WTC11 (cell line): ENCODE data around the gene DCUN1D2. TPM values are rescaled to one million over a fixed set of nuclear protein-coding genes. Genes with fewer than 3 reads are reported as not detected.

Experiments used
- ATAC-seq: fragments of 200-7000 bp; cut with Tn5 transposase; 2 replicates; pipeline ENCODE4 v1.10.0; 2021; ENCODE audit warnings: mild to moderate bottlenecking, moderate library complexity
- CTCF ChIA-PET: fragments of 300-600 bp; sonication (Branson Sonifier 250); formaldehyde crosslinking; loops from one replicate; lab custom pipeline; 2021; ENCODE audit warnings: antibody characterized with exemption; lab: Charles Lee
- POLR2A ChIA-PET: fragments of 350-600 bp; sonication (Branson Sonifier 250); formaldehyde crosslinking; loops from one replicate; lab custom pipeline; 2021; ENCODE audit warnings: antibody characterized with exemption; lab: Charles Lee
- DNase-seq: peaks from one replicate; pipeline ENCODE4 v3.0.0; 2021; ENCODE audit warnings: low spot score
- H3K27ac Mint-ChIP-seq: 2 replicates; pipeline ENCODE4 v1.8.0; 2021; ENCODE audit warnings: mixed read lengths
- H3K27me3 Mint-ChIP-seq: 2 replicates; pipeline ENCODE4 v1.8.0; 2021; ENCODE audit warnings: low read depth, mild to moderate bottlenecking, moderate library complexity, mixed read lengths
- H3K36me3 Mint-ChIP-seq: 2 replicates; pipeline ENCODE4 v1.8.0; 2021; ENCODE audit warnings: mixed read lengths
- H3K4me1 Mint-ChIP-seq: 2 replicates; pipeline ENCODE4 v1.8.0; 2022; ENCODE audit warnings: mixed read lengths
- H3K4me3 Mint-ChIP-seq: 2 replicates; pipeline ENCODE4 v1.8.0; 2021; ENCODE audit warnings: mild to moderate bottlenecking, moderate library complexity, mixed read lengths
- H3K9me3 Mint-ChIP-seq: 2 replicates; pipeline ENCODE4 v1.8.0; 2021; ENCODE audit warnings: mixed read lengths
- ATF3 ChIP-seq: sonication (generic); formaldehyde crosslinking; conservative IDR thresholded peaks from 2 replicates; pipeline ENCODE4 v1.8.1; 2022; ENCODE audit warnings: mild to moderate bottlenecking, missing genetic modification reagents
- ATF6 ChIP-seq: sonication (generic); formaldehyde crosslinking; IDR thresholded peaks from 2 replicates; pipeline ENCODE4 v1.8.1; 2023; ENCODE audit warnings: mild to moderate bottlenecking, missing genetic modification reagents
- CBFB ChIP-seq: sonication (generic); formaldehyde crosslinking; IDR thresholded peaks from 2 replicates; pipeline ENCODE4 v1.8.1; 2022; ENCODE audit warnings: mild to moderate bottlenecking, low read depth, missing genetic modification reagents
- ETV6 ChIP-seq: sonication (generic); formaldehyde crosslinking; IDR thresholded peaks from 2 replicates; pipeline ENCODE4 v1.8.1; 2022; ENCODE audit warnings: mild to moderate bottlenecking, missing genetic modification reagents
- HMGA2 ChIP-seq: fragments of 250-450 bp; sonication (Bioruptor Pico); IDR thresholded peaks from 2 replicates; pipeline ENCODE4 v1.4.0; 2021; ENCODE audit warnings: mild to moderate bottlenecking, moderate library complexity
- NFATC4 ChIP-seq: fragments of 250-450 bp; sonication (Bioruptor Pico); IDR thresholded peaks from 2 replicates; pipeline ENCODE4 v1.9.0; 2021; ENCODE audit warnings: mild to moderate bottlenecking
- TEAD1 ChIP-seq: sonication (generic); formaldehyde crosslinking; IDR thresholded peaks from 2 replicates; pipeline ENCODE4 v1.8.0; 2022; ENCODE audit warnings: mild to moderate bottlenecking, missing genetic modification reagents
- ZMAT4 ChIP-seq: fragments of 250-450 bp; sonication (Bioruptor Pico); IDR thresholded peaks from 2 replicates; pipeline ENCODE4 v1.9.0; 2021; ENCODE audit warnings: mild to moderate bottlenecking
- ZNF416 ChIP-seq: fragments of 250-450 bp; sonication (Bioruptor Pico); IDR thresholded peaks from 2 replicates; pipeline ENCODE4 v1.9.0; 2021; ENCODE audit warnings: mild to moderate bottlenecking, inconsistent platforms
- total RNA-seq: library from RNA; stranded (reverse); gene quantifications from 3 replicates; pipeline ENCODE4 v1.2.3, GENCODE V29; 2021
- TF ChIP-seq, protein P1 (sequence below): sonication (generic); formaldehyde crosslinking; IDR thresholded peaks from 2 replicates; pipeline ENCODE4 v1.8.1; 2022; ENCODE audit warnings: mild to moderate bottlenecking, missing genetic modification reagents, moderate library complexity, borderline replicate concordance
- TF ChIP-seq, protein P2 (sequence below): fragments of 250-450 bp; sonication (Bioruptor Pico); IDR thresholded peaks from 2 replicates; pipeline ENCODE4 v1.9.0; 2021; ENCODE audit warnings: mild to moderate bottlenecking
- TF ChIP-seq, protein P3 (sequence below): sonication (generic); formaldehyde crosslinking; IDR thresholded peaks from 2 replicates; pipeline ENCODE4 v1.8.0; 2023; ENCODE audit warnings: missing genetic modification reagents, mild to moderate bottlenecking, borderline replicate concordance
- TF ChIP-seq, protein P4 (sequence below): sonication (generic); formaldehyde crosslinking; IDR thresholded peaks from 2 replicates; pipeline ENCODE4 v1.8.0; 2023; ENCODE audit warnings: mild to moderate bottlenecking, missing genetic modification reagents

The DCUN1D2 gene
- total RNA-seq, 1 experiment from 2014 or later: 42.5 TPM

DNA sequence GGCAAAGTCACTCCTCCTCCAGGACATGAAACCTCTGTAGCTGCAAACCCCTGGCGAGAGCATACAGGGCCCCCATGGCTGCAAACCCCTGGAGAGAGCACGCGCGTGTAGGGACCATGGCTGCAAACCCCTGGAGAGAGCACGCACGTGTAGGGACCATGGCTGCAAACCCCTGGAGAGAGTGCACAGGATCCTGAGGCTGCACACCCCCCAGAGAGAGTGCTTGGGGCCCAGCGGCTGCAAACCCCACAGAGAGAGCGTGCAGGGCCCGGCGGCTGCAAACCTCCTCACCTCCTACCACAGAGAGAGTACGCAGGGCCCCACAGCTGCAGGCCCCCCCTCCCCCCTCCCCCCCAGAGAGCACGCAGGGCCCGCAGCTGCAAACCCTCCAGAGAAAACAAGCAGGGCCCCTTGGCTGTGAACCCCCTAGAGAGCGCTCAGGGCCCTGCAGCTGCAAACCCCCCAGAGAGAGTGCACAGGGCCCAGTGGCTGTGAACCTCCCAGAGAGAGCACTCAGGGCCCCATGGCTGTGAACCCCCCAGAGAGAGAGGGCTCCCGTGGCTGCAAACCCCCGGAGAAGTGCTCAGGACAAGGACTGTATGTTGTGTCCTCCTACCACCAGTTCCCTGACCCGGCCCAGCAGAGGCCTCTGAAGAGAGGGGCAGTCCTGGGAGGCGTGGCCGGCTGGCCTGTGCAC is 44.6 kb downstream of the DCUN1D2 start:
- no peak overlapping the region for H3K27ac Mint-ChIP-seq
- ATAC-seq: no peak
- no peak for DNase-seq
- peaks cover 13% of the 10 kb centered on the region; the same call in 1 of the 2 replicates for H3K9me3 Mint-ChIP-seq
- H3K36me3 Mint-ChIP-seq: peaks cover 5% of the 10 kb centered on the region
- no peaks in the 10 kb centered on the region for H3K27me3 Mint-ChIP-seq
- CTCF ChIA-PET: interaction anchor here (0.7 kb wide), 1 partner anchor 514 kb away, joined by 3 read pairs; no protein-coding TSS in a partner anchor
- POLR2A ChIA-PET: no interaction called here
- TF ChIP-seq ATF3 (no peak), ETV6 (no peak), CBFB (no peak), ZMAT4 (CRISPR knock-in tag) (no peak), ATF6 (no peak), ZNF416 (no peak), TEAD1 (no peak), NFATC4 (CRISPR knock-in tag) (no peak), HMGA2 (CRISPR knock-in tag) (no peak)
- TF ChIP-seq, protein P1, sequence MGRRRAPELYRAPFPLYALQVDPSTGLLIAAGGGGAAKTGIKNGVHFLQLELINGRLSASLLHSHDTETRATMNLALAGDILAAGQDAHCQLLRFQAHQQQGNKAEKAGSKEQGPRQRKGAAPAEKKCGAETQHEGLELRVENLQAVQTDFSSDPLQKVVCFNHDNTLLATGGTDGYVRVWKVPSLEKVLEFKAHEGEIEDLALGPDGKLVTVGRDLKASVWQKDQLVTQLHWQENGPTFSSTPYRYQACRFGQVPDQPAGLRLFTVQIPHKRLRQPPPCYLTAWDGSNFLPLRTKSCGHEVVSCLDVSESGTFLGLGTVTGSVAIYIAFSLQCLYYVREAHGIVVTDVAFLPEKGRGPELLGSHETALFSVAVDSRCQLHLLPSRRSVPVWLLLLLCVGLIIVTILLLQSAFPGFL (CRISPR knock-in tag): no peak
- TF ChIP-seq, protein P2, sequence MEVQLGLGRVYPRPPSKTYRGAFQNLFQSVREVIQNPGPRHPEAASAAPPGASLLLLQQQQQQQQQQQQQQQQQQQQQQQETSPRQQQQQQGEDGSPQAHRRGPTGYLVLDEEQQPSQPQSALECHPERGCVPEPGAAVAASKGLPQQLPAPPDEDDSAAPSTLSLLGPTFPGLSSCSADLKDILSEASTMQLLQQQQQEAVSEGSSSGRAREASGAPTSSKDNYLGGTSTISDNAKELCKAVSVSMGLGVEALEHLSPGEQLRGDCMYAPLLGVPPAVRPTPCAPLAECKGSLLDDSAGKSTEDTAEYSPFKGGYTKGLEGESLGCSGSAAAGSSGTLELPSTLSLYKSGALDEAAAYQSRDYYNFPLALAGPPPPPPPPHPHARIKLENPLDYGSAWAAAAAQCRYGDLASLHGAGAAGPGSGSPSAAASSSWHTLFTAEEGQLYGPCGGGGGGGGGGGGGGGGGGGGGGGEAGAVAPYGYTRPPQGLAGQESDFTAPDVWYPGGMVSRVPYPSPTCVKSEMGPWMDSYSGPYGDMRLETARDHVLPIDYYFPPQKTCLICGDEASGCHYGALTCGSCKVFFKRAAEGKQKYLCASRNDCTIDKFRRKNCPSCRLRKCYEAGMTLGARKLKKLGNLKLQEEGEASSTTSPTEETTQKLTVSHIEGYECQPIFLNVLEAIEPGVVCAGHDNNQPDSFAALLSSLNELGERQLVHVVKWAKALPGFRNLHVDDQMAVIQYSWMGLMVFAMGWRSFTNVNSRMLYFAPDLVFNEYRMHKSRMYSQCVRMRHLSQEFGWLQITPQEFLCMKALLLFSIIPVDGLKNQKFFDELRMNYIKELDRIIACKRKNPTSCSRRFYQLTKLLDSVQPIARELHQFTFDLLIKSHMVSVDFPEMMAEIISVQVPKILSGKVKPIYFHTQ (CRISPR knock-in tag): no peak
- TF ChIP-seq, protein P3, sequence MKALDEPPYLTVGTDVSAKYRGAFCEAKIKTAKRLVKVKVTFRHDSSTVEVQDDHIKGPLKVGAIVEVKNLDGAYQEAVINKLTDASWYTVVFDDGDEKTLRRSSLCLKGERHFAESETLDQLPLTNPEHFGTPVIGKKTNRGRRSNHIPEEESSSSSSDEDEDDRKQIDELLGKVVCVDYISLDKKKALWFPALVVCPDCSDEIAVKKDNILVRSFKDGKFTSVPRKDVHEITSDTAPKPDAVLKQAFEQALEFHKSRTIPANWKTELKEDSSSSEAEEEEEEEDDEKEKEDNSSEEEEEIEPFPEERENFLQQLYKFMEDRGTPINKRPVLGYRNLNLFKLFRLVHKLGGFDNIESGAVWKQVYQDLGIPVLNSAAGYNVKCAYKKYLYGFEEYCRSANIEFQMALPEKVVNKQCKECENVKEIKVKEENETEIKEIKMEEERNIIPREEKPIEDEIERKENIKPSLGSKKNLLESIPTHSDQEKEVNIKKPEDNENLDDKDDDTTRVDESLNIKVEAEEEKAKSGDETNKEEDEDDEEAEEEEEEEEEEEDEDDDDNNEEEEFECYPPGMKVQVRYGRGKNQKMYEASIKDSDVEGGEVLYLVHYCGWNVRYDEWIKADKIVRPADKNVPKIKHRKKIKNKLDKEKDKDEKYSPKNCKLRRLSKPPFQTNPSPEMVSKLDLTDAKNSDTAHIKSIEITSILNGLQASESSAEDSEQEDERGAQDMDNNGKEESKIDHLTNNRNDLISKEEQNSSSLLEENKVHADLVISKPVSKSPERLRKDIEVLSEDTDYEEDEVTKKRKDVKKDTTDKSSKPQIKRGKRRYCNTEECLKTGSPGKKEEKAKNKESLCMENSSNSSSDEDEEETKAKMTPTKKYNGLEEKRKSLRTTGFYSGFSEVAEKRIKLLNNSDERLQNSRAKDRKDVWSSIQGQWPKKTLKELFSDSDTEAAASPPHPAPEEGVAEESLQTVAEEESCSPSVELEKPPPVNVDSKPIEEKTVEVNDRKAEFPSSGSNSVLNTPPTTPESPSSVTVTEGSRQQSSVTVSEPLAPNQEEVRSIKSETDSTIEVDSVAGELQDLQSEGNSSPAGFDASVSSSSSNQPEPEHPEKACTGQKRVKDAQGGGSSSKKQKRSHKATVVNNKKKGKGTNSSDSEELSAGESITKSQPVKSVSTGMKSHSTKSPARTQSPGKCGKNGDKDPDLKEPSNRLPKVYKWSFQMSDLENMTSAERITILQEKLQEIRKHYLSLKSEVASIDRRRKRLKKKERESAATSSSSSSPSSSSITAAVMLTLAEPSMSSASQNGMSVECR: no peak
- TF ChIP-seq, protein P4, sequence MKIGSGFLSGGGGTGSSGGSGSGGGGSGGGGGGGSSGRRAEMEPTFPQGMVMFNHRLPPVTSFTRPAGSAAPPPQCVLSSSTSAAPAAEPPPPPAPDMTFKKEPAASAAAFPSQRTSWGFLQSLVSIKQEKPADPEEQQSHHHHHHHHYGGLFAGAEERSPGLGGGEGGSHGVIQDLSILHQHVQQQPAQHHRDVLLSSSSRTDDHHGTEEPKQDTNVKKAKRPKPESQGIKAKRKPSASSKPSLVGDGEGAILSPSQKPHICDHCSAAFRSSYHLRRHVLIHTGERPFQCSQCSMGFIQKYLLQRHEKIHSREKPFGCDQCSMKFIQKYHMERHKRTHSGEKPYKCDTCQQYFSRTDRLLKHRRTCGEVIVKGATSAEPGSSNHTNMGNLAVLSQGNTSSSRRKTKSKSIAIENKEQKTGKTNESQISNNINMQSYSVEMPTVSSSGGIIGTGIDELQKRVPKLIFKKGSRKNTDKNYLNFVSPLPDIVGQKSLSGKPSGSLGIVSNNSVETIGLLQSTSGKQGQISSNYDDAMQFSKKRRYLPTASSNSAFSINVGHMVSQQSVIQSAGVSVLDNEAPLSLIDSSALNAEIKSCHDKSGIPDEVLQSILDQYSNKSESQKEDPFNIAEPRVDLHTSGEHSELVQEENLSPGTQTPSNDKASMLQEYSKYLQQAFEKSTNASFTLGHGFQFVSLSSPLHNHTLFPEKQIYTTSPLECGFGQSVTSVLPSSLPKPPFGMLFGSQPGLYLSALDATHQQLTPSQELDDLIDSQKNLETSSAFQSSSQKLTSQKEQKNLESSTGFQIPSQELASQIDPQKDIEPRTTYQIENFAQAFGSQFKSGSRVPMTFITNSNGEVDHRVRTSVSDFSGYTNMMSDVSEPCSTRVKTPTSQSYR (CRISPR knock-in tag): no peak
- TF ChIP-seq, all 79 proteins: peak for 0
- H3K4me1 Mint-ChIP-seq: peaks cover 5% of the 10 kb centered on the region; the same call in 1 of the 2 replicates
- H3K4me3 Mint-ChIP-seq: no peak overlapping the region
